HEK293T (cell line): ENCODE results near the gene LSM14B.

Experiments used
- CTBP1 ChIP-seq: fragments of 450-650 bp; IDR thresholded peaks from 2 replicates; pipeline ENCODE4 v1.6.1; 2016; ENCODE audit warnings: borderline replicate concordance
- ELF4 ChIP-seq: fragments of 450-650 bp; IDR thresholded peaks from 2 replicates; pipeline ENCODE4 v1.6.1; 2017; ENCODE audit warnings: antibody characterized with exemption
- FOXA1 ChIP-seq: fragments of 450-650 bp; IDR thresholded peaks from 2 replicates; pipeline ENCODE4 v1.6.1; 2016; ENCODE audit warnings: mild to moderate bottlenecking
- FOXK2 ChIP-seq: fragments of 450-650 bp; IDR thresholded peaks from 2 replicates; pipeline ENCODE4 v1.6.1; 2016; ENCODE audit warnings: mild to moderate bottlenecking
- FOXM1 ChIP-seq: fragments of 450-650 bp; IDR thresholded peaks from 2 replicates; pipeline ENCODE4 v1.6.1; 2017; ENCODE audit warnings: mild to moderate bottlenecking, borderline replicate concordance
- HDGF ChIP-seq: fragments of 450-650 bp; IDR thresholded peaks from 2 replicates; pipeline ENCODE4 v1.6.1; 2017; ENCODE audit warnings: antibody characterized with exemption, borderline replicate concordance
- NFRKB ChIP-seq: fragments of 450-650 bp; IDR thresholded peaks from 2 replicates; pipeline ENCODE4 v1.6.1; 2016; ENCODE audit warnings: mild to moderate bottlenecking, moderate library complexity

- TF ChIP-seq NFRKB (no peak), HDGF (no peak), FOXA1 (no peak), FOXM1 (no peak), FOXK2 (no peak), CTBP1 (no peak), ELF4 (no peak)
These were observed 38.0 kb downstream of the LSM14B start for GRCh38 chr20:62160253-62160652.
